Keratinocyte (primary cell): ENCODE results near the gene RASL12. TPM values are rescaled to one million over a fixed set of nuclear protein-coding genes. Genes with fewer than 3 reads are reported as not detected.

ENCODE experiments used
- DNase-seq: peaks from one replicate; pipeline ENCODE4 v3.0.0-alpha.2; 2011; ENCODE audit warnings: low read depth, missing footprints, low spot score
- FAIRE-seq: peaks from 2 replicates; lab custom pipeline; 2011; peaks lifted over from hg19 to GRCh38; lab: Jason Lieb, UNC
- H2AFZ ChIP-seq: 2 replicates; pipeline ENCODE4 v1.6.0; 2012; ENCODE audit warnings: low read length, control low read depth, inconsistent platforms; ENCODE audit not compliant: control insufficient read depth
- H3K27ac ChIP-seq: 2 replicates; pipeline ENCODE4 v1.5.1; 2011; ENCODE audit warnings: low read length; ENCODE audit not compliant: control insufficient read depth, insufficient read depth
- H3K27me3 ChIP-seq: 3 replicates; pipeline ENCODE4 v1.6.0; 2011; ENCODE audit warnings: low read length; ENCODE audit not compliant: control insufficient read depth, insufficient read depth; ENCODE audit errors: extremely low read depth
- H3K36me3 ChIP-seq, 2 experiments: 2 replicates in 1 of 2; 3 replicates in 1 of 2; pipeline ENCODE4 v1.5.1; 2011; ENCODE audit warnings: low read length in 2 of 2, mild to moderate bottlenecking in 1 of 2; ENCODE audit not compliant: control insufficient read depth in 2 of 2, insufficient read depth in 2 of 2; ENCODE audit errors: extremely low read depth in 1 of 2
- H3K4me1 ChIP-seq: 3 replicates; pipeline ENCODE4 v1.5.1; 2011; ENCODE audit warnings: low read length; ENCODE audit not compliant: control insufficient read depth, insufficient read depth; ENCODE audit errors: extremely low read depth
- H3K4me2 ChIP-seq: 3 replicates; pipeline ENCODE4 v1.6.0; 2011; ENCODE audit warnings: low read depth, low read length; ENCODE audit not compliant: control insufficient read depth, insufficient read depth; ENCODE audit errors: extremely low read depth
- H3K4me3 ChIP-seq, 3 experiments: fragments of 200-600 bp in 1 of 3; sonication (generic) in 1 of 3; 2 replicates in 2 of 3; 3 replicates in 1 of 3; pipeline ENCODE4 v1.5.1; 2011 to 2016; ENCODE audit warnings: low read length in 3 of 3, mild to moderate bottlenecking in 3 of 3, control low read depth in 2 of 3, inconsistent platforms in 1 of 3, low read depth in 1 of 3, mixed read lengths in 1 of 3, mixed run types in 1 of 3, moderate library complexity in 1 of 3; ENCODE audit not compliant: control insufficient read depth in 2 of 3, insufficient read depth in 2 of 3; ENCODE audit errors: extremely low read depth in 1 of 3
- H3K79me2 ChIP-seq: 2 replicates; pipeline ENCODE4 v1.6.0; 2012; ENCODE audit warnings: low read length; ENCODE audit not compliant: control insufficient read depth, insufficient read depth
- H3K9ac ChIP-seq: 3 replicates; pipeline ENCODE4 v1.6.0; 2011; ENCODE audit warnings: low read length; ENCODE audit not compliant: control insufficient read depth, insufficient read depth; ENCODE audit errors: extremely low read depth
- H3K9me1 ChIP-seq: 3 replicates; pipeline ENCODE4 v1.6.0; 2011; ENCODE audit warnings: low read length; ENCODE audit not compliant: control insufficient read depth, insufficient read depth; ENCODE audit errors: extremely low read depth
- H3K9me3 ChIP-seq: 2 replicates; pipeline ENCODE4 v1.5.1; 2012; ENCODE audit warnings: low read depth, low read length; ENCODE audit not compliant: control insufficient read depth
- H4K20me1 ChIP-seq: 3 replicates; pipeline ENCODE4 v1.6.0; 2011; ENCODE audit warnings: low read length; ENCODE audit not compliant: control insufficient read depth, insufficient read depth; ENCODE audit errors: extremely low read depth
- CTCF ChIP-seq, 3 experiments: IDR thresholded peaks in 1 of 3; conservative IDR thresholded peaks in 1 of 3; optimal IDR thresholded peaks in 1 of 3; 2 replicates in 2 of 3; 3 replicates in 1 of 3; pipeline versions ENCODE3 to v1.5.1; 2011; ENCODE audit warnings: low read length in 3 of 3, mild to moderate bottlenecking in 3 of 3, moderate library complexity in 2 of 3, control low read depth in 1 of 3, inconsistent platforms in 1 of 3; ENCODE audit not compliant: insufficient read depth in 2 of 3; ENCODE audit errors: extremely low read depth in 1 of 3
- EZH2 ChIP-seq: IDR thresholded peaks from one replicate; pipeline ENCODE4 v1.6.1; 2012; ENCODE audit warnings: inconsistent platforms, mild to moderate bottlenecking, low read length, moderate library complexity
- dilution Hi-C: fragments of 300-500 bp; cut with MboI; formaldehyde crosslinking; loops from one replicate; pipeline ENCODE4 v1.7.0; 2020; ENCODE audit warnings: low sequenced_read_pairs; ENCODE audit not compliant: extremely low pct_ligation_motif_present
- polyA plus RNA-seq, 5 experiments: library from polyadenylated mRNA; depleted of rRNA in 3 of 5; stranded (reverse) in 3 of 5; stranded (forward) in 1 of 5; unstranded in 1 of 5; fragments of >200 nt; gene quantifications; 1 replicate in 1 of 5; 2 replicates in 3 of 5; 3 replicates in 1 of 5; pipeline versions ENCODE4 v1.2.1 to v1.2.3, GENCODE V29; 2011 to 2012; ENCODE audit warnings: missing spikeins in 2 of 5, low read depth in 1 of 5, low replicate concordance in 1 of 5

Gene RASL12
- polyA plus RNA-seq, 1 donor (not counting 4 experiments of a cell fraction or from before 2014, with no cell fraction given): not detected

GRCh38 chr15:65052956-65053355 lies 14.8 kb downstream of the RASL12 start:
- dilution Hi-C loops: no loop called here
- Histone ChIP-seq H3K9me1 (no peaks in the 10 kb centered on the region), H3K27me3 (no peaks in the 10 kb centered on the region), H2AFZ (no peak overlapping the region), H3K79me2 (no peaks in the 10 kb centered on the region), H3K27ac (no peak overlapping the region), H3K36me3 (no peaks in the 10 kb centered on the region), H3K4me1 (no peaks in the 10 kb centered on the region), H3K4me2 (no peak overlapping the region), H3K9me3 (no peaks in the 10 kb centered on the region), H3K4me3 (no peak overlapping the region), H3K9ac (no peak overlapping the region), H4K20me1 (no peaks in the 10 kb centered on the region)
- DNase-seq (no peak), FAIRE-seq (no peak)
- no peak for TF ChIP-seq CTCF (optimal IDR thresholded peaks at IDR 0.05 in 1 of 3, IDR thresholded peaks at IDR 0.05 in 1 of 3, conservative IDR thresholded peaks at IDR 0.05 in 1 of 3; ENCODE audit: extremely low read depth in 1 of 3, insufficient read depth in 2 of 3, low read length in 3 of 3)
- no peak for TF ChIP-seq EZH2

DNA sequence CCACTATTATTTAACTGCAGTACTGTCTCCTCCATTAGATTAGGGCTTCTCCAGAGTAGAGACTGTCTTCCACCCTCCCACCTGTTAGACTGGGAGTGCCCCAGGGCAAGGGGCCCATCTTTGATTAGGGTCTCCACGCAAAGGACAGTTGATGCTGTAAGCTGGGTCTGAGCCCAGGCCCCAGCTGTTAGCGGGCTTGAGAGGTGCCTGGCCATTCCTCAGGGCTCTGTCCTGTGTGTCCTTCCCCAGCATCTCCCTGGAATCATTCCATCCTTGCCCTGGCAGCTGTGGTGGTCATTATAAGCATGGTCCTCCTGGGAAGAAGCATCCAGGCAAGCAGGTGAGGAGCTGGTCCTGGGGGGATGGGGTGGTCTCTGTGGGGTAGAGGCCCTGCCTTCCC lies 16.5 kb downstream of the RASL12 start:
- TF ChIP-seq EZH2 (no peak), CTCF (optimal IDR thresholded peaks at IDR 0.05 in 1 of 3, IDR thresholded peaks at IDR 0.05 in 1 of 3, conservative IDR thresholded peaks at IDR 0.05 in 1 of 3; ENCODE audit: extremely low read depth in 1 of 3, insufficient read depth in 2 of 3, low read length in 3 of 3) (no peak)
- no peak for FAIRE-seq
- dilution Hi-C loops: no loop called here

More for the DNA sequence above, 16.5 kb downstream of the RASL12 start:
- Histone ChIP-seq H3K9me1 (no peaks in the 10 kb centered on the region), H3K4me1 (no peaks in the 10 kb centered on the region), H3K27me3 (no peaks in the 10 kb centered on the region), H4K20me1 (no peaks in the 10 kb centered on the region), H3K9ac (no peak overlapping the region), H3K9me3 (no peaks in the 10 kb centered on the region), H3K79me2 (no peaks in the 10 kb centered on the region), H3K27ac (no peak overlapping the region), H3K36me3 (no peaks in the 10 kb centered on the region), H3K4me3 (no peak overlapping the region), H2AFZ (no peak overlapping the region), H3K4me2 (no peak overlapping the region)
- DNase-seq: no peak
